PC-3 (cell line): ENCODE measurements around the gene SLC5A5. TPM values are rescaled to one million over a fixed set of nuclear protein-coding genes. Genes with fewer than 3 reads are reported as not detected.

Experiments used
- ATAC-seq: fragments of 200-7000 bp; cut with Tn5 transposase; 2 replicates; pipeline ENCODE4 v1.9.1; 2020; ENCODE audit warnings: mild to moderate bottlenecking, moderate library complexity
- BruUV-seq: library from RNA; stranded (reverse); fragments of 400-500 nt; replicated peaks from 2 replicates; lab custom pipeline; 2021; lab: Mats Ljungman, UMichigan
- CTCF ChIA-PET: fragments of 300-600 bp; sonication (Branson Sonifier 250); formaldehyde crosslinking; loops from one replicate; lab custom pipeline; 2022; ENCODE audit warnings: antibody characterized with exemption; lab: Charles Lee
- POLR2A ChIA-PET: fragments of 300-600 bp; sonication (Branson Sonifier 250); formaldehyde crosslinking; loops from one replicate; lab custom pipeline; 2022; ENCODE audit warnings: antibody characterized with exemption; ENCODE audit not compliant: unreplicated experiment; lab: Charles Lee
- DNase-seq: peaks from one replicate; pipeline ENCODE4 v3.0.0-alpha.2; 2015
- H2AFZ ChIP-seq: fragments of 300-600 bp; sonication (generic); 2 replicates; pipeline ENCODE4 v1.6.0; 2016; ENCODE audit warnings: antibody characterized with exemption, low read length
- H3F3A ChIP-seq: fragments of 300-600 bp; sonication (generic); one replicate; pipeline ENCODE4 v1.6.0; 2017; ENCODE audit warnings: antibody characterized with exemption, low read length, control low read depth, mild to moderate bottlenecking; ENCODE audit not compliant: unreplicated experiment
- H3K27ac ChIP-seq: fragments of 300-600 bp; sonication (generic); 2 replicates; pipeline ENCODE4 v1.5.1; 2016; ENCODE audit warnings: mild to moderate bottlenecking, low read length
- H3K27me3 ChIP-seq: fragments of 300-600 bp; sonication (generic); 2 replicates; pipeline ENCODE4 v1.6.1; 2016; ENCODE audit warnings: low read length, mixed read lengths
- H3K36me3 ChIP-seq: fragments of 300-600 bp; sonication (generic); 2 replicates; pipeline ENCODE4 v1.6.1; 2016; ENCODE audit warnings: low read depth, mixed run types, low read length, mixed read lengths
- H3K4me1 ChIP-seq: fragments of 300-600 bp; sonication (generic); 2 replicates; pipeline ENCODE4 v1.5.1; 2016; ENCODE audit warnings: low read length; ENCODE audit not compliant: insufficient read depth
- H3K4me2 ChIP-seq: fragments of 300-600 bp; sonication (generic); 2 replicates; pipeline ENCODE4 v1.6.0; 2016; ENCODE audit warnings: low read length
- H3K4me3 ChIP-seq: fragments of 300-600 bp; sonication (generic); 2 replicates; pipeline ENCODE4 v1.5.1; 2016; ENCODE audit warnings: mild to moderate bottlenecking, low read length, mixed read lengths
- H3K79me2 ChIP-seq: fragments of 300-600 bp; sonication (generic); 2 replicates; pipeline ENCODE4 v1.6.1; 2017; ENCODE audit warnings: low read length, mixed read lengths
- H3K9ac ChIP-seq: fragments of 300-600 bp; sonication (generic); 2 replicates; pipeline ENCODE4 v1.6.0; 2016; ENCODE audit warnings: mild to moderate bottlenecking, low read length
- H3K9me2 ChIP-seq: fragments of 300-600 bp; sonication (generic); replicated peaks from 2 replicates; pipeline ENCODE4 v1.6.1; 2016; ENCODE audit warnings: mixed run types, low read length, mixed read lengths
- H3K9me3 ChIP-seq: fragments of 300-600 bp; sonication (generic); 2 replicates; pipeline ENCODE4 v1.6.1; 2016; ENCODE audit warnings: low read length, mixed read lengths
- H4K20me1 ChIP-seq: fragments of 300-600 bp; sonication (generic); 2 replicates; pipeline ENCODE4 v1.6.1; 2016; ENCODE audit warnings: low read length, mixed read lengths
- EZH2 ChIP-seq: fragments of 300-600 bp; sonication (generic); IDR thresholded peaks from one replicate; pipeline ENCODE4 v1.6.1; 2017; ENCODE audit warnings: antibody characterized with exemption, mild to moderate bottlenecking, low read length; ENCODE audit not compliant: unreplicated experiment
- EZH2phosphoT487 ChIP-seq: fragments of 300-600 bp; sonication (generic); IDR thresholded peaks from 2 replicates; pipeline ENCODE4 v1.6.1; 2018; ENCODE audit warnings: mild to moderate bottlenecking, antibody characterized with exemption, low read length, borderline replicate concordance
- intact Hi-C: fragments of 100-400 bp; cut with micrococcal nuclease; formaldehyde crosslinking; loops from 2 replicates; pipeline ENCODE4 v1.9.0; 2023
- total RNA-seq: library from RNA; depleted of rRNA; stranded (reverse); fragments of >200 nt; gene quantifications from 2 replicates; pipeline ENCODE4 v1.2.3, GENCODE V29; 2014
- TF ChIP-seq, protein P1 (sequence below): fragments of 300-600 bp; sonication (generic); conservative IDR thresholded peaks from 2 replicates; pipeline ENCODE4 v1.5.1; 2017; ENCODE audit warnings: antibody characterized with exemption, low read depth, mild to moderate bottlenecking, low read length

The SLC5A5 gene
- total RNA-seq, 1 experiment from 2014 or later, result not detected

- H3K9ac ChIP-seq, result no peak overlapping the region
- H3K9me2 ChIP-seq, result no peaks in the 10 kb centered on the region
- TF ChIP-seq, protein P1, sequence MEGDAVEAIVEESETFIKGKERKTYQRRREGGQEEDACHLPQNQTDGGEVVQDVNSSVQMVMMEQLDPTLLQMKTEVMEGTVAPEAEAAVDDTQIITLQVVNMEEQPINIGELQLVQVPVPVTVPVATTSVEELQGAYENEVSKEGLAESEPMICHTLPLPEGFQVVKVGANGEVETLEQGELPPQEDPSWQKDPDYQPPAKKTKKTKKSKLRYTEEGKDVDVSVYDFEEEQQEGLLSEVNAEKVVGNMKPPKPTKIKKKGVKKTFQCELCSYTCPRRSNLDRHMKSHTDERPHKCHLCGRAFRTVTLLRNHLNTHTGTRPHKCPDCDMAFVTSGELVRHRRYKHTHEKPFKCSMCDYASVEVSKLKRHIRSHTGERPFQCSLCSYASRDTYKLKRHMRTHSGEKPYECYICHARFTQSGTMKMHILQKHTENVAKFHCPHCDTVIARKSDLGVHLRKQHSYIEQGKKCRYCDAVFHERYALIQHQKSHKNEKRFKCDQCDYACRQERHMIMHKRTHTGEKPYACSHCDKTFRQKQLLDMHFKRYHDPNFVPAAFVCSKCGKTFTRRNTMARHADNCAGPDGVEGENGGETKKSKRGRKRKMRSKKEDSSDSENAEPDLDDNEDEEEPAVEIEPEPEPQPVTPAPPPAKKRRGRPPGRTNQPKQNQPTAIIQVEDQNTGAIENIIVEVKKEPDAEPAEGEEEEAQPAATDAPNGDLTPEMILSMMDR, result no peak
- TF ChIP-seq EZH2phosphoT487 (no peak), EZH2 (no peak)
- no peak overlapping the region for H3K4me2 ChIP-seq
- H3K4me3 ChIP-seq, result no peak overlapping the region
- ATAC-seq (no peak), DNase-seq (no peak)
- H3K4me1 ChIP-seq, result peaks cover 21% of the 10 kb centered on the region
- H2AFZ ChIP-seq, result no peak overlapping the region
- no peaks in the 10 kb centered on the region for H3K79me2 ChIP-seq
- H4K20me1 ChIP-seq, result 0 out of 2 replicates have a peak, but pooled peaks cover 2% of the 10 kb centered on the region
- H3F3A ChIP-seq, result peaks cover 5% of the 10 kb centered on the region
- CTCF ChIA-PET, result no interaction called here
- H3K27ac ChIP-seq, result no peak overlapping the region
- POLR2A ChIA-PET, result no interaction called here
- H3K36me3 ChIP-seq, result peaks cover 3% of the 10 kb centered on the region; the same call in 1 of the 2 replicates
- intact Hi-C loops, result no loop called here
- H3K9me3 ChIP-seq, result no peaks in the 10 kb centered on the region
- no TSS peak for BruUV-seq
- H3K27me3 ChIP-seq, result no peaks in the 10 kb centered on the region
These were observed 71.0 kb downstream of the SLC5A5 start for GRCh38 chr19:17942582-17943273.

DNA sequence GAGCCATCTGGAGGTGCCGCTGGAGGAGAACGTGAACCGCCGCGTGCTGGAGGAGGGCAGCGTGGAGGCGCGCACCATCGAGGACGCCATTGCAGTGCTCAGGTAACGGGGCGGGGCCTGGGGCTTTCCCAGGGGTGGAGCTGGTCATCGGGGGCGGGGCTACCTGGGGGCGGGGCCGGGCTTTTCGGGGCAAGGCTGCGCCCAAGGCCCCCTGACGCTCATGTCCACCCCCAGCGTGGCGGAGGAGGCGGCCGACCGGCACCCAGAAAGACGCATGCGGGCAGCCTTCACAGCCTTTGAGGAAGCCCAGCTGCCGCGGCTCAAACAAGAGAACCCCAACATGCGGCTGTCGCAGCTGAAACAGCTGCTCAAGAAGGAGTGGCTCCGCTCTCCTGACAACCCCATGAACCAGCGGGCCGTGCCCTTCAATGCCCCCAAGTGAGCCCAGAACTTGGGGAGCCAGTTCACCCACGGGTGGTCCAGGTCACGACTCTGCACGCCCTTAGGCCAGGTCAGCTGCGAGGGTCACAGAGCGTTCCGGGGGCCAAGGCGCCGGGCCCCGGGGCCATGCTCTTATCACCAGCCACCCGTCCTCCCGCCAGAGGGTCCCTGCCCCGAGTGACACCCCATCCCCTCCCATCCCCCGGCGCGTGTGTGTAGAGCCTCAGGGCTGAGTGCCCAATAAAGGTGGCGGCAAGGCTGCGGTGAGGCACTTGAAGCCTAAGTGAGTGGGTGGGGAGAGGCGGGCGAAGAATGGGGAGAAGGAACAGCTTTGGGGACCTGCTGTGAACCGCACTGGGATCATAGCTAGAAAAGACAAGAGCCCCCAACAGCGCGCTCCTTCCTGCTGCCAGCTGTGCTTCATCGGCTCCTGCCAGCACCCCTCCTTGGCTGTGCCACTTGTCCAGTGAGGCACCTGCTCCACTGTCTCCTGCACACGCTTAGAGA is 71.8 kb downstream of the SLC5A5 start:
- Histone ChIP-seq H3K27ac (0 out of 2 replicates have a peak overlapping the region, but pooled peaks have one; percentile 14), H3K4me3 (no peak overlapping the region), H2AFZ (no peak overlapping the region), H3K4me1 (peaks cover 17% of the 10 kb centered on the region), H3K9me2 (no peaks in the 10 kb centered on the region), H3K9ac (no peak overlapping the region), H3K27me3 (no peaks in the 10 kb centered on the region), H4K20me1 (0 out of 2 replicates have a peak, but pooled peaks cover 2% of the 10 kb centered on the region), H3K36me3 (peaks cover 3% of the 10 kb centered on the region; the same call in 1 of the 2 replicates), H3K4me2 (peak overlapping the region; percentile 7; the same call in 1 of the 2 replicates), H3K79me2 (no peaks in the 10 kb centered on the region), H3K9me3 (no peaks in the 10 kb centered on the region), H3F3A (peaks cover 5% of the 10 kb centered on the region)
- ChIA-PET CTCF (no interaction called here), POLR2A (interaction anchor here (0.6 kb wide), 1 partner anchor 270 kb away, joined by 4 read pairs; no protein-coding TSS in a partner anchor)
- TF ChIP-seq, protein P1, result no peak
- TF ChIP-seq EZH2phosphoT487 (no peak), EZH2 (no peak)
- peak; percentile 20 for ATAC-seq
- BruUV-seq, result TSS peak; percentile 85
- intact Hi-C loops, result no loop called here
- no peak for DNase-seq
